Nephron (organoid): ENCODE data around the gene TAF9.

Source experiments
- H3K27ac Mint-ChIP-seq, 3 experiments: 2 replicates each; pipeline ENCODE4 v1.8.0; 2020; ENCODE audit warnings: mixed read lengths in 3 of 3, mild to moderate bottlenecking in 2 of 3, moderate library complexity in 1 of 3
- H3K27me3 Mint-ChIP-seq: 2 replicates; pipeline ENCODE4 v1.8.0; 2021; ENCODE audit warnings: low read depth, mild to moderate bottlenecking, moderate library complexity, mixed read lengths
- H3K36me3 Mint-ChIP-seq: 2 replicates; pipeline ENCODE4 v1.8.0; 2020; ENCODE audit warnings: low read depth, mixed read lengths
- H3K4me1 Mint-ChIP-seq: 2 replicates; pipeline ENCODE4 v1.8.0; 2020; ENCODE audit warnings: mixed read lengths
- H3K4me3 Mint-ChIP-seq, 3 experiments: 2 replicates each; pipeline ENCODE4 v1.8.0; 2020; ENCODE audit warnings: mild to moderate bottlenecking in 3 of 3, mixed read lengths in 3 of 3, moderate library complexity in 2 of 3
- H3K9me3 Mint-ChIP-seq: 2 replicates; pipeline ENCODE4 v1.8.0; 2020; ENCODE audit warnings: mixed read lengths
- CTCF ChIP-seq, 3 experiments: fragments of 200-600 bp; sonication (generic); IDR thresholded peaks; one replicate each; pipeline ENCODE4 v1.5.0; 2021; ENCODE audit warnings: antibody characterized with exemption in 3 of 3; ENCODE audit not compliant: unreplicated experiment in 3 of 3

TAF9 gene

GRCh38 chr5:69331528-69332445 lies 37.5 kb downstream of the TAF9 start:
- H3K4me3 Mint-ChIP-seq, result peak overlapping the region; percentile 85 to 88 (median 86)
- H3K9me3 Mint-ChIP-seq, result no peaks in the 10 kb centered on the region
- no peaks in the 10 kb centered on the region for H3K36me3 Mint-ChIP-seq
- no peak overlapping the region for H3K27ac Mint-ChIP-seq
- no peak for TF ChIP-seq CTCF (IDR thresholded peaks at IDR 0.05; ENCODE audit: unreplicated experiment in 3 of 3)
- peaks cover 4% of the 10 kb centered on the region for H3K4me1 Mint-ChIP-seq
- H3K27me3 Mint-ChIP-seq, result peaks cover 5% of the 10 kb centered on the region

GRCh38 chr5:69329905-69330489 lies 39.3 kb downstream of the TAF9 start:
- H3K36me3 Mint-ChIP-seq, result no peaks in the 10 kb centered on the region
- no peak overlapping the region for H3K27ac Mint-ChIP-seq
- no peak overlapping the region for H3K4me3 Mint-ChIP-seq
- H3K4me1 Mint-ChIP-seq, result peaks cover 4% of the 10 kb centered on the region
- peaks cover 5% of the 10 kb centered on the region for H3K27me3 Mint-ChIP-seq
- no peaks in the 10 kb centered on the region for H3K9me3 Mint-ChIP-seq
- no peak for TF ChIP-seq CTCF (IDR thresholded peaks at IDR 0.05; ENCODE audit: unreplicated experiment in 3 of 3)

GRCh38 chr5:69326365-69326764 lies 43.0 kb downstream of the TAF9 start:
- H3K27ac Mint-ChIP-seq, result no peak overlapping the region

GRCh38 chr5:69317391-69317790 lies 51.9 kb downstream of the TAF9 start:
- Mint-ChIP-seq H3K36me3 (peaks cover 7% of the 10 kb centered on the region), H3K27me3 (no peaks in the 10 kb centered on the region), H3K9me3 (no peaks in the 10 kb centered on the region), H3K4me1 (no peaks in the 10 kb centered on the region), H3K4me3 (no peak overlapping the region), H3K27ac (no peak overlapping the region)
- no peak for TF ChIP-seq CTCF (IDR thresholded peaks at IDR 0.05; ENCODE audit: unreplicated experiment in 3 of 3)

More at GRCh38 chr5:69326365-69326764, 43.0 kb downstream of the TAF9 start:
- Mint-ChIP-seq H3K9me3 (no peaks in the 10 kb centered on the region), H3K4me1 (no peaks in the 10 kb centered on the region), H3K4me3 (no peak overlapping the region), H3K36me3 (no peaks in the 10 kb centered on the region), H3K27me3 (peaks cover under 1% of the 10 kb centered on the region)
- no peak for TF ChIP-seq CTCF (IDR thresholded peaks at IDR 0.05; ENCODE audit: unreplicated experiment in 3 of 3)

GRCh38 chr5:69315972-69316371 lies 53.3 kb downstream of the TAF9 start:
- Mint-ChIP-seq H3K27me3 (no peaks in the 10 kb centered on the region), H3K4me3 (no peak overlapping the region), H3K27ac (no peak overlapping the region), H3K36me3 (peaks cover 9% of the 10 kb centered on the region), H3K4me1 (no peaks in the 10 kb centered on the region), H3K9me3 (peaks cover 2% of the 10 kb centered on the region)
- TF ChIP-seq CTCF (IDR thresholded peaks at IDR 0.05; ENCODE audit: unreplicated experiment in 3 of 3), result no peak
